HL-60 (cell line): ENCODE data around the gene POLR2L.

Experiments used
- DNase-seq, 2 experiments: peaks; one replicate each; pipeline ENCODE4 v3.0.0-alpha.2; 2010 to 2020; ENCODE audit warnings: low read depth in 1 of 2, low spot score in 1 of 2
- H3K27ac ChIP-seq: fragments of 250-450 bp; sonication (Bioruptor Pico); replicated peaks from 2 replicates; pipeline ENCODE4 v1.5.1; 2020; ENCODE audit warnings: mild to moderate bottlenecking, moderate library complexity
- H3K27me3 ChIP-seq: fragments of 250-450 bp; sonication (Bioruptor Pico); 2 replicates; pipeline ENCODE4 v1.5.1; 2021; ENCODE audit warnings: mild to moderate bottlenecking, moderate library complexity; ENCODE audit not compliant: insufficient read depth, poor library complexity, severe bottlenecking
- H3K4me3 ChIP-seq: replicated peaks from 2 replicates; pipeline ENCODE4 v1.5.1; 2011; ENCODE audit warnings: mild to moderate bottlenecking, control low read depth, low read length; ENCODE audit not compliant: insufficient read depth
- GABPA ChIP-seq: IDR thresholded peaks from 2 replicates; pipeline ENCODE4 v1.6.1; 2012; ENCODE audit warnings: low read depth
- POLR2AphosphoS5 ChIP-seq: IDR thresholded peaks from 2 replicates; pipeline ENCODE4 v1.6.1; 2012; ENCODE audit warnings: low read depth
- SPI1 ChIP-seq: IDR thresholded peaks from 2 replicates; pipeline ENCODE4 v1.6.1; 2012; ENCODE audit warnings: low read depth, mild to moderate bottlenecking, borderline replicate concordance
- TF ChIP-seq, protein P1 (sequence below): IDR thresholded peaks from one replicate; pipeline ENCODE4 v1.5.1; 2011; ENCODE audit warnings: low read length, control low read depth, inconsistent platforms; ENCODE audit not compliant: insufficient read depth
- TF ChIP-seq, protein P2 (sequence below): IDR thresholded peaks from 2 replicates; pipeline ENCODE4 v1.6.1; 2012; ENCODE audit warnings: low read depth; ENCODE audit not compliant: insufficient replicate concordance

POLR2L gene

DNA sequence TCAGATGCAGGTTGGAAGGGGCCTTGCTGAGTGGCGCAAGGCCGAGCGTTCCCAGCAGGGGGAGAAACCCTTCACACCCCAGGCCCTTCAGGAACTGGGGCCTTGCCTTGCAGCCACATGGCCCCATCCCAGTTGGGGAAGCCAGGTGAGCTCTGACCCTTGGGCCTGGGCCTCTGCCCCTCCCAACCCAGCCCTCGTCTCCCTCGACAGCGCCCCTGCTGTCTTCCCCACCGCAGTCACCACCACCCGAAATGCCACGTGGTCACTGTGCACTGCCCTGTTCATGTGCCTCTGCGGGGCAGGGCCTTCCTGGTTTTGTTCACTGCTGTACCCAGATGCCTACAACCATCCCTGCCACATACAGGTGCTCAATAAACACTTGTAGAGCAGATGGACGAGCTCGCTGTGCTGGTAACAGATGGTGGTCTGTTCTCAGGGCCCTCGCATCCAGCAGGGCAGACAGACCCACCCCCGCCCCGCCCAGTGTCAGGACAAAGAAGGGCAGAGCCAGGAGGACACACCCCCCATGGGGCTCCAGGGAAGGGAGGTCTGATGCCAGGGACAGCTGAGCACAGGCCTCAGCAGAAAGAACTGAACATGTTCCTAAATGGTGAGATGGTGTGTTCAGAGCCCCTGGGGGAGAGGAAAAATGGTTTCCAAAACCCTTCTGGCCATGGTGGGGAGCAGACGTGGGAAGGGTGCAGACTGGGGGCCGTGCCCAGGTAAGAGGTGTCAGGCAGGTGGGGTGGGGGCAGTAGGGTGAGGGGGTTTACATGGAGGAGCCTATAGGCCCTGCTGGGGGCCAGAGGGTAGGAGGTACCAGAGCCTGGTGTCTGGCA, 3.7 kb downstream of the POLR2L start:
- DNase-seq: no peak
- Histone ChIP-seq H3K27ac (no peak overlapping the region), H3K4me3 (no peak overlapping the region), H3K27me3 (no peaks in the 10 kb centered on the region)
- no peak for TF ChIP-seq SPI1
- TF ChIP-seq, protein P1, sequence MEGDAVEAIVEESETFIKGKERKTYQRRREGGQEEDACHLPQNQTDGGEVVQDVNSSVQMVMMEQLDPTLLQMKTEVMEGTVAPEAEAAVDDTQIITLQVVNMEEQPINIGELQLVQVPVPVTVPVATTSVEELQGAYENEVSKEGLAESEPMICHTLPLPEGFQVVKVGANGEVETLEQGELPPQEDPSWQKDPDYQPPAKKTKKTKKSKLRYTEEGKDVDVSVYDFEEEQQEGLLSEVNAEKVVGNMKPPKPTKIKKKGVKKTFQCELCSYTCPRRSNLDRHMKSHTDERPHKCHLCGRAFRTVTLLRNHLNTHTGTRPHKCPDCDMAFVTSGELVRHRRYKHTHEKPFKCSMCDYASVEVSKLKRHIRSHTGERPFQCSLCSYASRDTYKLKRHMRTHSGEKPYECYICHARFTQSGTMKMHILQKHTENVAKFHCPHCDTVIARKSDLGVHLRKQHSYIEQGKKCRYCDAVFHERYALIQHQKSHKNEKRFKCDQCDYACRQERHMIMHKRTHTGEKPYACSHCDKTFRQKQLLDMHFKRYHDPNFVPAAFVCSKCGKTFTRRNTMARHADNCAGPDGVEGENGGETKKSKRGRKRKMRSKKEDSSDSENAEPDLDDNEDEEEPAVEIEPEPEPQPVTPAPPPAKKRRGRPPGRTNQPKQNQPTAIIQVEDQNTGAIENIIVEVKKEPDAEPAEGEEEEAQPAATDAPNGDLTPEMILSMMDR: no peak
- TF ChIP-seq, protein P2, sequence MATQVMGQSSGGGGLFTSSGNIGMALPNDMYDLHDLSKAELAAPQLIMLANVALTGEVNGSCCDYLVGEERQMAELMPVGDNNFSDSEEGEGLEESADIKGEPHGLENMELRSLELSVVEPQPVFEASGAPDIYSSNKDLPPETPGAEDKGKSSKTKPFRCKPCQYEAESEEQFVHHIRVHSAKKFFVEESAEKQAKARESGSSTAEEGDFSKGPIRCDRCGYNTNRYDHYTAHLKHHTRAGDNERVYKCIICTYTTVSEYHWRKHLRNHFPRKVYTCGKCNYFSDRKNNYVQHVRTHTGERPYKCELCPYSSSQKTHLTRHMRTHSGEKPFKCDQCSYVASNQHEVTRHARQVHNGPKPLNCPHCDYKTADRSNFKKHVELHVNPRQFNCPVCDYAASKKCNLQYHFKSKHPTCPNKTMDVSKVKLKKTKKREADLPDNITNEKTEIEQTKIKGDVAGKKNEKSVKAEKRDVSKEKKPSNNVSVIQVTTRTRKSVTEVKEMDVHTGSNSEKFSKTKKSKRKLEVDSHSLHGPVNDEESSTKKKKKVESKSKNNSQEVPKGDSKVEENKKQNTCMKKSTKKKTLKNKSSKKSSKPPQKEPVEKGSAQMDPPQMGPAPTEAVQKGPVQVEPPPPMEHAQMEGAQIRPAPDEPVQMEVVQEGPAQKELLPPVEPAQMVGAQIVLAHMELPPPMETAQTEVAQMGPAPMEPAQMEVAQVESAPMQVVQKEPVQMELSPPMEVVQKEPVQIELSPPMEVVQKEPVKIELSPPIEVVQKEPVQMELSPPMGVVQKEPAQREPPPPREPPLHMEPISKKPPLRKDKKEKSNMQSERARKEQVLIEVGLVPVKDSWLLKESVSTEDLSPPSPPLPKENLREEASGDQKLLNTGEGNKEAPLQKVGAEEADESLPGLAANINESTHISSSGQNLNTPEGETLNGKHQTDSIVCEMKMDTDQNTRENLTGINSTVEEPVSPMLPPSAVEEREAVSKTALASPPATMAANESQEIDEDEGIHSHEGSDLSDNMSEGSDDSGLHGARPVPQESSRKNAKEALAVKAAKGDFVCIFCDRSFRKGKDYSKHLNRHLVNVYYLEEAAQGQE: no peak
- no peak; the same call in 1 of the 2 replicates for TF ChIP-seq POLR2AphosphoS5
- TF ChIP-seq GABPA: no peak

DNA sequence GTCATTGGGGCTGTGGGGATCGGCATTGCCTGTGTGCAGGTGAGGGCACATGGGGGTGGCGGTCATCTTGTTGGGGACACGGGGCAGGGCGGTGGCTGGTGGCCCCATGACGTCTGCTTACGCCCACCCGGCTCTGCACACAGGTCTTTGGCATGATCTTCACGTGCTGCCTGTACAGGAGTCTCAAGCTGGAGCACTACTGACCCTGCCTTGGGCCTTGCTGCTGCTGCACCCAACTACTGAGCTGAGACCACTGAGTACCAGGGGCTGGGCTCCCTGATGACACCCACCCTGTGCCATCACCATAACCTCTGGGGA, 4.4 kb downstream of the POLR2L start:
- no peak overlapping the region for H3K27ac ChIP-seq
- no peak for TF ChIP-seq SPI1
- no peak for TF ChIP-seq GABPA
- TF ChIP-seq, protein P1: no peak
- no peak for TF ChIP-seq POLR2AphosphoS5
- TF ChIP-seq, protein P2: no peak
- H3K4me3 ChIP-seq: no peak overlapping the region
- H3K27me3 ChIP-seq: no peaks in the 10 kb centered on the region
- DNase-seq: no peak

DNA sequence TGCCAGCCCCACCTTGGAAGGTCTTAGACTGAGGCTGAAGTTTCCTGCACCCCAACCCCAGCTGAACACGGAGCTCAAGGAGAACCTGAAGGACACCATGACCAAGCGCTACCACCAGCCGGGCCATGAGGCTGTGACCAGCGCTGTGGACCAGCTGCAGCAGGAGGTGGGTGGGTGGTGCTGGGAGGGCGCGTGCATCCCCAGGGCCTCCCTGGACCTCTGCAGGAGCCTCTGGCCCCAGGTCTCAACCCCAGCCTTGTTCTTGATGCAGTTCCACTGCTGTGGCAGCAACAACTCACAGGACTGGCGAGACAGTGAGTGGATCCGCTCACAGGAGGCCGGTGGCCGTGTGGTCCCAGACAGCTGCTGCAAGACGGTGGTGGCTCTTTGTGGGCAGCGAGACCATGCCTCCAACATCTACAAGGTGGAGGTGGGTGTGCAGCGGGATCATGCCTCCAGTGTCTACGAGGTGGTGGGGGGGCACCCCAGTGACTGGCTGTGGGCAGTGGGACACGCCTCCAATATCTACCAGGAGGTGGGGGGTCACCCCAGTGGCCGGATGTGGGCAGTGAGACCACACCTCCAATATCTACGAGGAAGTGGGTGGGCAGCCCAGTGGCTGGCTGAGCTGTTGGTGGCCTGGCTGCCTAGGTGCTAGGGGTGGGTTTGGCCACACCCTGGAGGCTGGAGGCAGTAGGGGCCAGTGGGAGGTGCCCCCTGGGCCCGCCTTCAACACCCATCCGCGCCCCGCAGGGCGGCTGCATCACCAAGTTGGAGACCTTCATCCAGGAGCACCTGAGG, 4.9 kb downstream of the POLR2L start:
- DNase-seq: no peak

More for the DNA sequence above, 4.9 kb downstream of the POLR2L start:
- H3K4me3 ChIP-seq: no peak overlapping the region
- no peaks in the 10 kb centered on the region for H3K27me3 ChIP-seq
- no peak overlapping the region for H3K27ac ChIP-seq
- TF ChIP-seq GABPA: no peak
- TF ChIP-seq, protein P2: no peak
- TF ChIP-seq, protein P1: no peak
- TF ChIP-seq POLR2AphosphoS5: no peak
- TF ChIP-seq SPI1: no peak
